ENCODE results near the gene RGS9. TPM values are rescaled to one million over a fixed set of nuclear protein-coding genes. Genes with fewer than 3 reads are reported as not detected.
A peak's percentile ranks its signal among the peaks of the same experiment; 100 is the strongest.

RGS9 gene
- total and polyA plus RNA-seq, 2 of the 13 experiments (the other 11 are each of a cell fraction or from before 2014, with no cell fraction given) = 0.44 to 0.74 TPM

DNA sequence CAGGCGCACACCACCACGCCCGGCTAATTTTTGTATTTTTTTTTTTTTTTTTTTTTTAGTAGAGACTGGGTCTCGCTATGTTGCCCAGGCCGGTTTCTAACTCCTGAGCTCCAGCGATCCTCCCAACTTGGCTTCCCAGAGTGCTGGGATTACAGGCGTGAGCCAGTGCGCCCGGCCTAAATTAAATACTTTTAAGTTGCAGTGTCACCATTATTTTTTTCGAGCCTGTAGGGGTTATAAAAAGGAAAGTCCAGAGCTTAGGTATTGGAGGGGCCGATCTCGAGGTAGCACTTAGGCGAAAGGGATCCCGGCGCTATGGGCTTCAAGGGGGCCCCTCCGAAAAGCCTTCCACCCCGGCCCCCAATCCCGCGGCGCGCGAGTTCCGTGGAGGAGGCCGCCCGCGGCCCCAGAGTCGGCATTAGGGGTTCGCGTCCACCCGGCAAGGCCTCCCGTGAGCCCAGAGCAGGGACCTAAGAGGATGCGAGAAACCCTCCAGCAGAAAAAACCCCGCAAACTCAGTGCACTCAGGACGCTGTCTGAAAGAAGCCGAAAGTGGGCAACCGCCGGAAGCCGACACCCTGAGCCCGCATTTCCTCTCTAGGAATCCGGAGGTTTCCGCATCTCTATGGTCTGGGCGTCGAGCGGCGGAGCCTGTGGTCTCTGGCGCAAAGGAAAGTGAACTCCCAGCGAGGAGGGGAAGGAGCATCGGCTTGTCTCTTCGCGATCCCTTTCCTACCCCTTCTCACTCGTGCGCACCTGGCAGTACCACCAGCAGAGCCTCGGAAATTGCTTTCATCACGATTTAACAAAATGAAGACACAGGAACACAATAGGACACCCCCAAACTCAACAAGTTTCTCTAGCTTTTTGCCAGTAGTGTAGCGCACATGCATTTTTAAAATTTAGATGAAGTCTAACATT, 14.1 kb upstream of the RGS9 start (continued):
- TF ChIP-seq, protein P1, sequence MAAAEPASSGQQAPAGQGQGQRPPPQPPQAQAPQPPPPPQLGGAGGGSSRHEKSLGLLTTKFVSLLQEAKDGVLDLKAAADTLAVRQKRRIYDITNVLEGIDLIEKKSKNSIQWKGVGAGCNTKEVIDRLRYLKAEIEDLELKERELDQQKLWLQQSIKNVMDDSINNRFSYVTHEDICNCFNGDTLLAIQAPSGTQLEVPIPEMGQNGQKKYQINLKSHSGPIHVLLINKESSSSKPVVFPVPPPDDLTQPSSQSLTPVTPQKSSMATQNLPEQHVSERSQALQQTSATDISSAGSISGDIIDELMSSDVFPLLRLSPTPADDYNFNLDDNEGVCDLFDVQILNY (CRISPR knock-in tag; conservative IDR thresholded peaks at IDR 0.05) = no peak
- TF ChIP-seq BRD4 (CRISPR knock-in tag; IDR thresholded peaks at IDR 0.05) (peak; percentile 69; the same call in 1 of the 2 replicates), CEBPB (IDR thresholded peaks at IDR 0.05; ENCODE audit: borderline replicate concordance, low read depth, low read length) (no peak), NFIC (IDR thresholded peaks at IDR 0.05; ENCODE audit: low read length) (peak; percentile 49; the same call in 1 of the 2 replicates), EHMT2 (IDR thresholded peaks at IDR 0.05; ENCODE audit: borderline replicate concordance, low read depth, low read length) (peak; percentile 75; the same call in 1 of the 2 replicates), HNF4A (CRISPR knock-in tag; IDR thresholded peaks at IDR 0.05) (0 out of 2 replicates have a peak, but pooled peaks have one; percentile 8), ZNF878 (CRISPR knock-in tag; IDR thresholded peaks at IDR 0.05) (0 out of 2 replicates have a peak, but pooled peaks have one; percentile 26), ZNF558 (CRISPR knock-in tag; IDR thresholded peaks at IDR 0.05; ENCODE audit: borderline replicate concordance) (peak; percentile 77; the same call in 1 of the 2 replicates), ZNF607 (CRISPR knock-in tag; IDR thresholded peaks at IDR 0.05; ENCODE audit: borderline replicate concordance) (peak; percentile 93), KMT2A (CRISPR knock-in tag; IDR thresholded peaks at IDR 0.05) (peak; percentile 68; the same call in 1 of the 2 replicates), ARNTL (CRISPR knock-in tag; IDR thresholded peaks at IDR 0.05) (0 out of 2 replicates have a peak, but pooled peaks have one; percentile 23), ZNF501 (CRISPR knock-in tag; IDR thresholded peaks at IDR 0.05) (peak; percentile 87)
- TF ChIP-seq, protein P2, sequence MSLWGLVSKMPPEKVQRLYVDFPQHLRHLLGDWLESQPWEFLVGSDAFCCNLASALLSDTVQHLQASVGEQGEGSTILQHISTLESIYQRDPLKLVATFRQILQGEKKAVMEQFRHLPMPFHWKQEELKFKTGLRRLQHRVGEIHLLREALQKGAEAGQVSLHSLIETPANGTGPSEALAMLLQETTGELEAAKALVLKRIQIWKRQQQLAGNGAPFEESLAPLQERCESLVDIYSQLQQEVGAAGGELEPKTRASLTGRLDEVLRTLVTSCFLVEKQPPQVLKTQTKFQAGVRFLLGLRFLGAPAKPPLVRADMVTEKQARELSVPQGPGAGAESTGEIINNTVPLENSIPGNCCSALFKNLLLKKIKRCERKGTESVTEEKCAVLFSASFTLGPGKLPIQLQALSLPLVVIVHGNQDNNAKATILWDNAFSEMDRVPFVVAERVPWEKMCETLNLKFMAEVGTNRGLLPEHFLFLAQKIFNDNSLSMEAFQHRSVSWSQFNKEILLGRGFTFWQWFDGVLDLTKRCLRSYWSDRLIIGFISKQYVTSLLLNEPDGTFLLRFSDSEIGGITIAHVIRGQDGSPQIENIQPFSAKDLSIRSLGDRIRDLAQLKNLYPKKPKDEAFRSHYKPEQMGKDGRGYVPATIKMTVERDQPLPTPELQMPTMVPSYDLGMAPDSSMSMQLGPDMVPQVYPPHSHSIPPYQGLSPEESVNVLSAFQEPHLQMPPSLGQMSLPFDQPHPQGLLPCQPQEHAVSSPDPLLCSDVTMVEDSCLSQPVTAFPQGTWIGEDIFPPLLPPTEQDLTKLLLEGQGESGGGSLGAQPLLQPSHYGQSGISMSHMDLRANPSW (CRISPR knock-in tag; IDR thresholded peaks at IDR 0.05; ENCODE audit: borderline replicate concordance) = no peak
- TF ChIP-seq, protein P3, sequence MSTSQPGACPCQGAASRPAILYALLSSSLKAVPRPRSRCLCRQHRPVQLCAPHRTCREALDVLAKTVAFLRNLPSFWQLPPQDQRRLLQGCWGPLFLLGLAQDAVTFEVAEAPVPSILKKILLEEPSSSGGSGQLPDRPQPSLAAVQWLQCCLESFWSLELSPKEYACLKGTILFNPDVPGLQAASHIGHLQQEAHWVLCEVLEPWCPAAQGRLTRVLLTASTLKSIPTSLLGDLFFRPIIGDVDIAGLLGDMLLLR (CRISPR knock-in tag; IDR thresholded peaks at IDR 0.05) = peak; percentile 51; the same call in 1 of the 2 replicates
- TF ChIP-seq, protein P4, sequence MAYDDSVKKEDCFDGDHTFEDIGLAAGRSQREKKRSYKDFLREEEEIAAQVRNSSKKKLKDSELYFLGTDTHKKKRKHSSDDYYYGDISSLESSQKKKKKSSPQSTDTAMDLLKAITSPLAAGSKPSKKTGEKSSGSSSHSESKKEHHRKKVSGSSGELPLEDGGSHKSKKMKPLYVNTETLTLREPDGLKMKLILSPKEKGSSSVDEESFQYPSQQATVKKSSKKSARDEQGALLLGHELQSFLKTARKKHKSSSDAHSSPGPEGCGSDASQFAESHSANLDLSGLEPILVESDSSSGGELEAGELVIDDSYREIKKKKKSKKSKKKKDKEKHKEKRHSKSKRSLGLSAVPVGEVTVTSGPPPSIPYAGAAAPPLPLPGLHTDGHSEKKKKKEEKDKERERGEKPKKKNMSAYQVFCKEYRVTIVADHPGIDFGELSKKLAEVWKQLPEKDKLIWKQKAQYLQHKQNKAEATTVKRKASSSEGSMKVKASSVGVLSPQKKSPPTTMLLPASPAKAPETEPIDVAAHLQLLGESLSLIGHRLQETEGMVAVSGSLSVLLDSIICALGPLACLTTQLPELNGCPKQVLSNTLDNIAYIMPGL (CRISPR knock-in tag; IDR thresholded peaks at IDR 0.05; ENCODE audit: borderline replicate concordance in 1 of 2, low read depth in 1 of 2) = peak; percentile 73
- TF ChIP-seq, protein P5, sequence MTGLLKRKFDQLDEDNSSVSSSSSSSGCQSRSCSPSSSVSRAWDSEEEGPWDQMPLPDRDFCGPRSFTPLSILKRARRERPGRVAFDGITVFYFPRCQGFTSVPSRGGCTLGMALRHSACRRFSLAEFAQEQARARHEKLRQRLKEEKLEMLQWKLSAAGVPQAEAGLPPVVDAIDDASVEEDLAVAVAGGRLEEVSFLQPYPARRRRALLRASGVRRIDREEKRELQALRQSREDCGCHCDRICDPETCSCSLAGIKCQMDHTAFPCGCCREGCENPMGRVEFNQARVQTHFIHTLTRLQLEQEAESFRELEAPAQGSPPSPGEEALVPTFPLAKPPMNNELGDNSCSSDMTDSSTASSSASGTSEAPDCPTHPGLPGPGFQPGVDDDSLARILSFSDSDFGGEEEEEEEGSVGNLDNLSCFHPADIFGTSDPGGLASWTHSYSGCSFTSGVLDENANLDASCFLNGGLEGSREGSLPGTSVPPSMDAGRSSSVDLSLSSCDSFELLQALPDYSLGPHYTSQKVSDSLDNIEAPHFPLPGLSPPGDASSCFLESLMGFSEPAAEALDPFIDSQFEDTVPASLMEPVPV (CRISPR knock-in tag; IDR thresholded peaks at IDR 0.05) = 0 out of 2 replicates have a peak, but pooled peaks have one; percentile 26
- TF ChIP-seq, protein P6, sequence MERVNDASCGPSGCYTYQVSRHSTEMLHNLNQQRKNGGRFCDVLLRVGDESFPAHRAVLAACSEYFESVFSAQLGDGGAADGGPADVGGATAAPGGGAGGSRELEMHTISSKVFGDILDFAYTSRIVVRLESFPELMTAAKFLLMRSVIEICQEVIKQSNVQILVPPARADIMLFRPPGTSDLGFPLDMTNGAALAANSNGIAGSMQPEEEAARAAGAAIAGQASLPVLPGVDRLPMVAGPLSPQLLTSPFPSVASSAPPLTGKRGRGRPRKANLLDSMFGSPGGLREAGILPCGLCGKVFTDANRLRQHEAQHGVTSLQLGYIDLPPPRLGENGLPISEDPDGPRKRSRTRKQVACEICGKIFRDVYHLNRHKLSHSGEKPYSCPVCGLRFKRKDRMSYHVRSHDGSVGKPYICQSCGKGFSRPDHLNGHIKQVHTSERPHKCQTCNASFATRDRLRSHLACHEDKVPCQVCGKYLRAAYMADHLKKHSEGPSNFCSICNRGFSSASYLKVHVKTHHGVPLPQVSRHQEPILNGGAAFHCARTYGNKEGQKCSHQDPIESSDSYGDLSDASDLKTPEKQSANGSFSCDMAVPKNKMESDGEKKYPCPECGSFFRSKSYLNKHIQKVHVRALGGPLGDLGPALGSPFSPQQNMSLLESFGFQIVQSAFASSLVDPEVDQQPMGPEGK (CRISPR knock-in tag; IDR thresholded peaks at IDR 0.05) = peak; percentile 45

Measured in HepG2 (cell line).